Diencephalon (tissue), 1 donor: ENCODE data around the gene G6PC2. TPM values are rescaled to one million over a fixed set of nuclear protein-coding genes. Genes with fewer than 3 reads are reported as not detected.

ENCODE experiments used
- total RNA-seq: library from RNA; depleted of rRNA; stranded (reverse); fragments of >200 nt; gene quantifications from one replicate; pipeline ENCODE4 v1.2.3, GENCODE V29; 2014

Gene G6PC2, protein sequence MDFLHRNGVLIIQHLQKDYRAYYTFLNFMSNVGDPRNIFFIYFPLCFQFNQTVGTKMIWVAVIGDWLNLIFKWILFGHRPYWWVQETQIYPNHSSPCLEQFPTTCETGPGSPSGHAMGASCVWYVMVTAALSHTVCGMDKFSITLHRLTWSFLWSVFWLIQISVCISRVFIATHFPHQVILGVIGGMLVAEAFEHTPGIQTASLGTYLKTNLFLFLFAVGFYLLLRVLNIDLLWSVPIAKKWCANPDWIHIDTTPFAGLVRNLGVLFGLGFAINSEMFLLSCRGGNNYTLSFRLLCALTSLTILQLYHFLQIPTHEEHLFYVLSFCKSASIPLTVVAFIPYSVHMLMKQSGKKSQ
- total RNA-seq: not detected

DNA sequence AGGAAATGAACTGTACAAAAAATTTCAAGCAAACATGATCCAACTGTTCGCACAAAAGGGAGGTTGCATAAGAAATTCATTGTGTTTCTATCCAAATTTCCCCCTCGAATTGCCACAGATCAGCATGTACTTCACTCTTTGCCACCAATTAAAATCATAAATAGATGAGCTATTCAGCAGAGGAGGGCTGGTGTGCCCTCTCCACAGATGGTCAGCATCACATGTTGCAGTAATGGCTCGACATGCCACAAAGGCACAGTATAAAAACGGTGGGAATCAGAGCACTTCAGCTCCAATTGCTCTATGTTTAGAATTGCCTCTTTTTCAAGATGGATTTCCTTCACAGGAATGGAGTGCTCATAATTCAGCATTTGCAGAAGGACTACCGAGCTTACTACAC lies at the start of gene G6PC2:
G6PC2 (plus strand) TSS at position 289 of the 400 bp plus-strand sequence; CDS start at position 330, 41 bp downstream.

DNA sequence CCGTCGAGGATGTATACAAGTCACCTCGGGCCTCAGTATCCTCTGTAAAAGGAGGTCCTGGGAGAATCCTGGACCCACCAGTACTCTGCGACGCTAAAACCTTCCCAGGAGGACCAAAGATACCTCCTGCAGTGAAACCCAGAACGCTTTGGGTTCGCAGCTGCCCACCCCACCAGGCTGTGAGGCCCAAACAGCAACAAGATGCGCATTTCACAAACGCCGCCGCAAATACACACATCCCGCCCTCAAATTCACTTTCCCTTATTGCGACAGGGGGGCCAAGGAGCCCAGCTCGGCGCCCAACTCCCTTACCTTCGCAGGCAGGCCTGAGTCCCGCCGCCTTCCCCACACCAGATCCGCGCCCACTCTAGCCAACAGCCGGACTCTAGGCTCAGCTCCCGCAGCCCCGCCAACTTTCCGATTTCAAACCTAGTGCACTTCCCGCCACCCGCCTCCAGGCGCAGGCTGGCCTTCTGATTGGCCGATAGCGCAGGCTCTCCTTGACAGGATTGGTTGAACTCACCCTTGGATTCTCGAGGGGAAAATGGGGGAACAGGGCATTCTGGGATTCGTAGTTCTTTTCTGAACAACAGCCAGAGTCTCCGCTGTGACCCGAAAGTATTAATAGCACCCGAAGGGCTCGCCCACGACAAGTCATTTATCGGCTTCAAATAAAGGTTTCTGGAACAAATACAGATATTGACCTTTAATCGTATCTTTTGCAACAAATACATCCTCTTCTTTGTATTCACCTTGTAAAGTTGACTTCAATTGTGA lies 10.9 kb upstream of the G6PC2 start, which contains the start of gene SPC25:
SPC25 (minus strand) TSS at position 425 of the 777 bp plus-strand sequence. CDS start 911 bp downstream, outside the sequence.

Other genes starting within 250 kb of the G6PC2 start
- 6.0 TPM for gene NOSTRIN, start 98.7 kb upstream of the G6PC2 start, total RNA-seq
- gene SPC25, start 10.9 kb upstream of the G6PC2 start, total RNA-seq: 9.2 TPM
- 1.2 TPM for gene ABCB11, start 130.0 kb downstream of the G6PC2 start, total RNA-seq
- gene DHRS9, start 168.3 kb downstream of the G6PC2 start, total RNA-seq: 1.6 TPM